Esophagus squamous epithelium (tissue), 5 donors: ENCODE measurements around the gene C11orf24. TPM values are rescaled to one million over a fixed set of nuclear protein-coding genes. Genes with fewer than 3 reads are reported as not detected.
"Not testable (repeated sequence)": the region's sequence is repeated elsewhere in the genome, so short reads cannot be mapped to it uniquely, and the experiment has no call there.

ENCODE experiments used
- DNase-seq: peaks from one replicate; lab custom pipeline; 2025; lab: John Stamatoyannopoulos, UW
- H3K27ac ChIP-seq, 4 donors: fragments of 200-600 bp; sonication (generic); one replicate each; pipeline ENCODE4 v1.5.1; 2016 to 2019; ENCODE audit warnings: mild to moderate bottlenecking in 1 of 4
- H3K27me3 ChIP-seq, 4 donors: fragments of 200-600 bp; sonication (generic); 1 replicate in 3 of 4; 2 replicates in 1 of 4; pipeline versions ENCODE4 v1.5.1 to v1.6.0; 2017 to 2021; ENCODE audit warnings: antibody characterized with exemption in 1 of 4
- H3K36me3 ChIP-seq, 3 donors: fragments of 200-600 bp; sonication (generic); one replicate each; pipeline ENCODE4 v1.5.1; 2016 to 2019
- H3K4me1 ChIP-seq, 3 donors: fragments of 200-600 bp; sonication (generic); one replicate each; pipeline ENCODE4 v1.5.1; 2017 to 2019
- H3K4me3 ChIP-seq, 4 donors: fragments of 200-600 bp; sonication (generic); 1 replicate in 3 of 4; 2 replicates in 1 of 4; pipeline ENCODE4 v1.5.1; 2016 to 2019; ENCODE audit warnings: mild to moderate bottlenecking in 2 of 4, moderate library complexity in 1 of 4
- H3K9me3 ChIP-seq, 3 donors: fragments of 200-600 bp; sonication (generic); one replicate each; pipeline ENCODE4 v1.5.1; 2016 to 2019
- CTCF ChIP-seq, 6 experiments: fragments of 450-650 bp in 4 of 6; fragments of 200-600 bp in 2 of 6; sonication (generic) in 2 of 6; IDR thresholded peaks; one replicate each; pipeline ENCODE4 v1.5.1; 2016 to 2019; ENCODE audit warnings: antibody characterized with exemption in 6 of 6, mild to moderate bottlenecking in 4 of 6, moderate library complexity in 4 of 6
- POLR2A ChIP-seq, 4 donors: fragments of 450-650 bp; IDR thresholded peaks; one replicate each; pipeline ENCODE4 v1.6.1; 2017; ENCODE audit warnings: antibody characterized with exemption in 4 of 4, mild to moderate bottlenecking in 4 of 4, moderate library complexity in 3 of 4
- WGBS, 2 donors: methylation state at CpG; one replicate each; pipeline ENCODE4 v1.1.5; 2018; 5-methylcytosine and 5-hydroxymethylcytosine counted together
- intact Hi-C: fragments of 100-400 bp; cut with DNase I; formaldehyde crosslinking; loops from one replicate; pipeline ENCODE4 v1.15.0; 2022
- total RNA-seq, 4 donors: library from RNA; depleted of rRNA; stranded (reverse); fragments of >200 nt; gene quantifications; one replicate each; pipeline ENCODE4 v1.1.0, GENCODE V29; 2016
- donor health status: DM: yes; HTN: yes; CAD: no.

Gene C11orf24
- total RNA-seq, 4 donors from 2014 or later = 11.4 to 23.3 (median 12.6) TPM

GRCh38 chr11:68251765-68252164 is 20.0 kb downstream of the C11orf24 start:
- intact Hi-C loops = no loop called here
- DNase-seq = no peak

DNA sequence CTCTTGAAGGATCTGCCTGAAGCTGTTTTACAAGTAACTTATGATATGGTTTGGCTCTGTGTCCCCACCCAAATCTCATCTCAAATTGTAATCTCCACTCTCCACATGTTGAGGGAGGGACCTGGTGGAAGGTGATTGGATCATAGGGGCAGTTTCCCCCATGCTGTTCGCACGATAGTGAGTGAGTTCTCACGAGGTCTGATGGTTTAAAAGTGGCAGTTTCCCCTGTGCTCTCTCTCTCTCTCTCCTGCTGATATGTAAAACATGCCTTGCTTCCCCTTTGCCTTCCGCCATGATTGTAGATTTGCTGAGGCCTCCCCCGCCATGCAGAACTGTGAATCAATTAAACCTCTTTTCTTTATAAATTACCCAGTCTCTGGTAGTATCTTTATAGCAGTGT is 26.9 kb downstream of the C11orf24 start:
- H3K9me3 ChIP-seq, H3K36me3 ChIP-seq, H3K4me1 ChIP-seq, DNase-seq, H3K27me3 ChIP-seq, H3K4me3 ChIP-seq, H3K27ac ChIP-seq, intact Hi-C loops: not testable (repeated sequence)
- 81 to 90% methylated on average over 5 of the region's 5 CpGs for WGBS, 2 donors

More at GRCh38 chr11:68251765-68252164, 20.0 kb downstream of the C11orf24 start:
- no peak for TF ChIP-seq CTCF (IDR thresholded peaks at IDR 0.05)
- TF ChIP-seq POLR2A (IDR thresholded peaks at IDR 0.05) = no peak
- no peak overlapping the region for H3K4me3 ChIP-seq
- H3K27me3 ChIP-seq = no peaks in the 10 kb centered on the region
- peaks cover 0 to 6% (median 0%) of the 10 kb centered on the region in 3 donors for H3K4me1 ChIP-seq
- no peaks in the 10 kb centered on the region for H3K36me3 ChIP-seq
- no peaks in the 10 kb centered on the region for H3K9me3 ChIP-seq
- 86 to 94% methylated on average over 3 of the region's 3 CpGs for WGBS, 2 donors
- H3K27ac ChIP-seq = no peak overlapping the region

DNA sequence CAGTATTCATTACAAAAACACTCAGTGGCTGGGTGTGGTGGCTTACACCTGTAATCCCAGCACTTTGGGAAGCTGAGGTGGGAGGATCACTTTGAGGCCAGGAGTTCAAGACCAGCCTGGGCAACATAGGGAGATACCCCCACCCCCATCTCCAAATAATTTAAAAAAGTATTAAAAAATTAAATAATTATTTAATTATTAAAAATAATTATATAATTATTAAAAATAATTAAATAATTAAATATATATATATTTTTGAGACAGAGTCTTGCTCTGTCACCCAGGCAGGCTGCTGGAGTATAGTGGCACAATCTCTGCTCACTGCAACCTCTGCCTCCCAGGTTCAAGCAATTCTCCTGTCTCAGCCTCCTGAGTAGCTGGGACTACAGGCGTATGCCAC is 27.9 kb downstream of the C11orf24 start:
- intact Hi-C loops, H3K4me1 ChIP-seq, H3K4me3 ChIP-seq, DNase-seq, H3K9me3 ChIP-seq, H3K27me3 ChIP-seq, H3K36me3 ChIP-seq, H3K27ac ChIP-seq: not testable (repeated sequence)
- 83 to 100% methylated on average over 1 of the region's 1 CpG for WGBS, 2 donors

GRCh38 chr11:68242616-68243015 is 29.2 kb downstream of the C11orf24 start:
- no peaks in the 10 kb centered on the region for H3K36me3 ChIP-seq
- no peak for DNase-seq
- intact Hi-C loops = no loop called here
- TF ChIP-seq POLR2A (IDR thresholded peaks at IDR 0.05) (no peak), CTCF (IDR thresholded peaks at IDR 0.05) (no peak)
- H3K27me3 ChIP-seq = peaks cover 0 to 8% (median 0%) of the 10 kb centered on the region in 4 donors
- 88 to 97% methylated on average over 2 of the region's 2 CpGs for WGBS, 2 donors
- no peaks in the 10 kb centered on the region for H3K4me1 ChIP-seq
- no peak overlapping the region for H3K27ac ChIP-seq
- H3K9me3 ChIP-seq = no peaks in the 10 kb centered on the region
- no peak overlapping the region for H3K4me3 ChIP-seq

GRCh38 chr11:68231621-68232020 is 40.2 kb downstream of the C11orf24 start:
- H3K27ac ChIP-seq = no peak overlapping the region
- peaks cover 0 to 17% (median 0%) of the 10 kb centered on the region in 4 donors for H3K27me3 ChIP-seq
- intact Hi-C loops = no loop called here
- H3K9me3 ChIP-seq = no peaks in the 10 kb centered on the region
- H3K4me1 ChIP-seq = no peaks in the 10 kb centered on the region
- TF ChIP-seq CTCF (IDR thresholded peaks at IDR 0.05) = no peak
- no peak for TF ChIP-seq POLR2A (IDR thresholded peaks at IDR 0.05)
- H3K4me3 ChIP-seq = no peak overlapping the region
- 82 to 89% methylated on average over 4 to 6 of the region's 7 CpGs for WGBS, 2 donors
- H3K36me3 ChIP-seq = no peaks in the 10 kb centered on the region
- no peak for DNase-seq

DNA sequence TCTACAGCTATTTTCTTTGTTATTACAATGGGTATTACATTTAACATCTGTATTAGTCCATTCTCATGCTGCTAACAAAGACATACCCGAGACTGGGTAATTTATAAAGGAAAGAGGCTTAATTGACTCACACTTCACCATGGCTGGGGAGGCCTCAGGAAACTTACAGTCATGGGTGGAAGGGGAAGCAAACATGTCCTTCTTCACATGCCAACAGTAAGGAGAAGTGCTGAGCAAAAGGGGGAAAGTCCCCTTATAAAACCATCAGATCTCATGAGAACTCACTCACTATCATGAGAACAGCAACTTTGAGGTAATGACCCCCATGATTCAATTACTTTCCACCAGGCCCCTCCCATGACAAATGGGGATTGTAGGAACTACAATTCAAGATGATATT is 42.2 kb downstream of the C11orf24 start:
- DNase-seq = no peak
- Histone ChIP-seq H3K9me3 (no peaks in the 10 kb centered on the region), H3K27me3 (peaks cover 0 to under 1% (median 0%) of the 10 kb centered on the region in 4 donors), H3K4me1 (no peaks in the 10 kb centered on the region), H3K36me3 (no peaks in the 10 kb centered on the region), H3K4me3 (no peak overlapping the region), H3K27ac (no peak overlapping the region)
- intact Hi-C loops = no loop called here
- TF ChIP-seq POLR2A (IDR thresholded peaks at IDR 0.05) (no peak), CTCF (IDR thresholded peaks at IDR 0.05) (no peak)
- WGBS, 2 donors = 67% methylated on average over 1 of the region's 1 CpG; no CpG with 5 or more reads in 1 of the 2 donors
